T-helper 1 cell treated with Interleukin-12 subunit alpha and Interleukin-12 subunit beta and Interleukin-4 antibody, amounts not matched to agents 30 ng/mL and 1 ng/mL, for 36 hours (primary cell): ENCODE measurements around the gene ACSS2. TPM values are rescaled to one million over a fixed set of nuclear protein-coding genes. Genes with fewer than 3 reads are reported as not detected.
"Not testable (repeated sequence)": the region's sequence is repeated elsewhere in the genome, so short reads cannot be mapped to it uniquely, and the experiment has no call there.

Experiments used
- intact Hi-C: fragments of 100-400 bp; cut with micrococcal nuclease; formaldehyde crosslinking; loops from one replicate; pipeline ENCODE4 v1.15.1; 2024
- total RNA-seq: library from RNA; stranded (reverse); gene quantifications from 2 replicates; pipeline ENCODE4 v1.2.3, GENCODE V29; 2022

The ACSS2 gene
- total RNA-seq, 1 donor from 2014 or later: 52.2 TPM

DNA sequence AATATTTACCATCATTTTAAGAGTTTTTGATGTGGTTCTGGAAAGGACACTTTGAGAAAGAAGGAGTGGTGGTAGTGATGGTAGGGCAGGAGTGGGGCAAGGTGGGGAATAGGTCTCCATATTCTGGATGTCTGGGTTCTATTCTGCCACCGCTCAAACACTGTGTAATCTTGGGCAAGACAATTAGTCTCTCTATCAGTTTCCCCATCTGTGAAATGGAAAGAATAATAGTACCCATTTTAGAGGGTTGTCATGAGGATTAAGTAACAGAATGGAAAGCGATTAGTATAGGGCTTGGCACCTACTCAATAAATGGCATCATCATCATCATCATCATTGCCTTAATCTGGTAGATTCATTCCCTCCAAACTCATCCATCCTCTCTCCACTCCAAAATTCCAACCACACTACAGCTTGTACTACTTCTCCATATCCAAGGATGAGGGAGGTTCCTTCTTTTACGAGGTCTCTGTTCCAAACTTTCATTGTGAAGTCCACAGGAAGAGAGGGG lies 2.8 kb upstream of the ACSS2 start:
- intact Hi-C loops: loop anchor here (1.0 to 2.0 kb wide), 4 partner anchors 87 to 403 kb away; no protein-coding TSS in a partner anchor

GRCh38 chr20:34874094-34874654 lies 2.2 kb upstream of the ACSS2 start:
- intact Hi-C loops: loop anchor here (1.0 kb wide), 3 partner anchors 86 to 334 kb away; no protein-coding TSS in a partner anchor

- intact Hi-C loops: loop anchor here (1.0 to 5.0 kb wide), 16 partner anchors 15 to 1586 kb away; partner anchors contain the start of genes AHCY, E2F1, EDEM2 and EIF2S2
Observed at GRCh38 chr20:34875642-34876405, 588 bp upstream of the ACSS2 start.

DNA sequence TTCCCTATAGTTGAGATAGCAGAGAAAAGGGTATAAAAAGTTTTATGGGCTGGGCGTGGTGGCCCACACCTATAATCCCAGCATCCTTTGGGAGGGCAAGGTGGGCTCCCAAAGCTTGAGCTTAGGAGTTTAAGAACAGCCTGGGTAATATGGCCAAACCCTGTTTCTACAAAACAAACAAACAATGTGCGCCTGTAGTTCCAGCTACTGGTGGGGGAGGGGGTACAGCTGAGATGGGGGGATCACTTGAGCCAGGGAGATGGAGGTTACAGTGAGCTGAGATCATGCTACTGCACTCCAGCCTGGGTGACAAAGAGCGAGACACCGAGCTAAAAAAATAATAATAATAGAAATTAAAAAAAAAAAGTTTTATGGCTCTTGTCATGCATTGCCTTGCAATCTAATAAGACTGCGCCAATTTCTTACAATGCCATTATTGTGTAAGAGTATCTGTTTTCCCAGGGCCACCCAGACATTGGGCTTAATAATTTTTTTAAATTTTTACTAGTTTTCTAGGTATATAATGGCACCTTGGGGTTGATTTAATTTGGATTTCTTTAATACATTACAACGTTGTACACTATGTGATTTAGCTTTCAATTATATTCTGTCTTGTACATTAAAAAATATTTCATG lies 3.9 kb downstream of the ACSS2 start:
- intact Hi-C loops: no loop called here

GRCh38 chr20:34880971-34881370 lies 4.6 kb downstream of the ACSS2 start:
- intact Hi-C loops: not testable (repeated sequence)

DNA sequence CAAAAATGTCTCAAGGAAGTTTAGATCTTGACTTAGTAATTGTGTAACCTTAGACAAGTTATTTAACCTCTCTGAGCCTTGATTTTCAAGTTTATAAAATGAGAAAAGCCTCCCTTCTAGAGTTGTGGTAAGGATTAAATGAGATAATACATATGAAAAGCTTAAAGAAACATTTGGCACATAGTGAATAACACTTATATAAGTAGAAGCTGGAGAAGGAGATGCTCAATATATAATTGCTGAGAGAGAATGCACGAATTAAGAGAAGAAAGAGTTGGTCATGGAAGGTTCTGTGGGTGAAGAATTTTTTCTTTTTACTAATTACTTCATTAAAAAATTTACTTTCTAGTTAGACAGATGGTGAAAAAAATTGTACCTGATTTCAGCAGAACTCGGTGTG lies 5.3 kb downstream of the ACSS2 start:
- intact Hi-C loops: no loop called here

DNA sequence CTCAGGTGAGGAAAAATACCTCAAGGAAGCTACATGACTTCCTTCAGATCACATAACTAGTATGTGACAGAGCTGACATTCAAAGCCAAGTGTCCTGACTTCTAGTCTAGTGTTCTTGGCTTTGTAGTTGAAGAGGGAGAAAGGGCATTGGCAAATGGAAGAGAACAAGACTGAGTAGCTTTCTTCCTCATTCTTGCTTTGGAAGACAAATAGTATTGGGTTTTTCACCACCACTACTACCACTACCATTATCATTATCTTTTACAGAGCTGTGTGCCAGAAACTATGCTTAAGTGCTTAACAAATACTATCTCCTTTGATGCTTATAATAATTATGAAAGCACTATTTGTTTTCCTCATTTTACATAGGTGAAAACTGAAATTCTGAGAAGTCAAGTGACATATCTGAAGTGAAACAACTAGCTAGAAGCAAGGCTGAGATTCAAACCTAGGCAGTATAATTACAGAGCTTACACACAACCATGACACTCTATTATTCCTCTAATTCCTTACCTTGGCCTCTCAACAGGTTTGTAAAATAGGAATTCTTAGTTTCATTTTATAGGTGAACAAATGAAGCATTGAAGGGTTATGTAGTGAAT lies 6.8 kb downstream of the ACSS2 start:
- intact Hi-C loops: no loop called here

- intact Hi-C loops: no loop called here
Observed at GRCh38 chr20:34883809-34884208, 7.4 kb downstream of the ACSS2 start.

DNA sequence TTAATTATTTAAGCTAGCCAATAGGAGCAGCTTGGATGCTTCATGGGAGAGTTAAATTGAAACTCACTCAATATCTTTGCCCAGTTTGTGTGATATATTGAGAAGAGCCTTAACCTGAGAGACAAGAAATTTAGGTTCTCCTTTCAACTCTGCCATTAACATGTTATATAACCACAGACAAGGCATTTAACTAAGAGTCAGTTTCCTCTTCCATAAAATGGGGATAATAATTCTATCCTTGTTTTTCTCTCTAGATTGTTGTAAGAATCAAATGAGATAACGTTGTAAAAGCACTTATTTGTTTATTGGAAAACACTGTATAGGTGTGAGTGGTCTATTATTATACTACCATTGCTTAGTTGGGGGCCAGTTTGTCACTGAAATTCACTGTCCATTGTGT lies 7.8 kb downstream of the ACSS2 start:
- intact Hi-C loops: no loop called here

DNA sequence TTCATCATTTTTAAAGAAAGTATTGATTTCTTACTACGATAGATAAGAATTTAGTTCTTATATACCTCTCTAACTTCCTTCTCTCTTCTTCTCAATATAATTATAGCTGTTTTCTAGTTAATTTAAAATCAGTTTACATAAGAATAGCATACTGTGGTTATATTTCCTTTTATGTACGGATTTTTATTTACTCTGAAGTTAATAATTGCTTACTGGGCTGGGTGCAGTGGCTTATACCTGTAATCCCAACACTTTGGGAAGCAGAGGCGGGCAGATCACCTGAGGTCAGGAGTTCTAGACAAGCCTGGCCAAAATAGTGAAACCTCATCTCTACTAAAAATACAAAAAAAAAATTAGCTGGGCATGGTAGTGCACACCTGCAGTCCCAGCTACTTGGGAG lies 9.7 kb downstream of the ACSS2 start:
- intact Hi-C loops: no loop called here

GRCh38 chr20:34887023-34887422 lies 10.6 kb downstream of the ACSS2 start:
- intact Hi-C loops: no loop called here

- intact Hi-C loops: no loop called here
Observed at GRCh38 chr20:34888468-34888867, 12.1 kb downstream of the ACSS2 start.

DNA sequence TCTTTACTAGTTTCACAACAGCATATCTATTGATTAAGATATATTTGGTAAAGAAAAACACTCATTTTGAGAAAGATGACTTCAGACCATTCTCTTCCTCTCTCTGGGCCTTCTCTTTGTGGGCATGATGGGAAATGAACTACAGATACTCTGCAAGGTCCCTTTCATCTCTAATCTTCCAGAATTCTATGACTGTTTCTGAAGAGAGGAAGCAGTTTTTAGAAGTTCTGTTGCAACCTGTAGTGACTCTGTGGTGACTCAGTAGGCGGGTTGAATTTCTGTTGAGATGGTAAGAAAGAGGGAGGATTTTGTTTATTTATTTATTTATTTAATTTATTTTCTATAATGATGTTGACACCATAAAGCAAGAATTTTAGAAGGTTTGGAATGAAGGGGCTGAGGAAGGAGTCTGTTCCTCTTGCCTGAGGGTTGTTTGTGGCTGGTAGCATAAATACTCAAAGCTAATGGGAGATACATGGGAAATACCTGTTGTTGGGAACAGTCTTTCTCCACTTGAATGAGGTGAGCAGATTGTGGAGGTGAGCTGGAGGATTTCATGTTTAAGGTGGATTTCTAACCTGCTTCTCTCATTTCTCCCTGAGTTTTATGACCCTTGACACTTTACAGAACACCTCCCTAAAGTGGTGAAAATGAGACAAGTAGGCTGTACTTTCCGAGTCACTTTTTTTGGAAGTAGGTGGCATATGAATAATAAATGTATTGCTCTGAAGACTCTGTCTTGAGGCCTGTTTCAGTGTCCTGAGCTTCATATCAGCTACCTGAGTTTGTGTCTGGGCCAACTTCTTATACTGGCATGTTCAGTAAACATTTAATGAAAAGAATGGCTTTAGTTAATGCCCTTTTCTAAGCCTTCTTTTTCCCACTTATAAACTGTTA lies 15.0 kb downstream of the ACSS2 start:
- intact Hi-C loops: loop anchor here (1.0 to 5.0 kb wide), 3 partner anchors 15 to 66 kb away; partner anchors contain the start of genes ACSS2, GSS and MYH7B

GRCh38 chr20:34892671-34893070 lies 16.3 kb downstream of the ACSS2 start:
- intact Hi-C loops: loop anchor here (5.0 kb wide), 1 partner anchor 65 kb away; the partner anchor contains the start of genes GSS and MYH7B

GRCh38 chr20:34894723-34895122 lies 18.3 kb downstream of the ACSS2 start:
- intact Hi-C loops: loop anchor here (5.0 kb wide), 1 partner anchor 63 kb away; the partner anchor contains the start of genes GSS and MYH7B

GRCh38 chr20:34895465-34895864 lies 19.1 kb downstream of the ACSS2 start:
- intact Hi-C loops: no loop called here

- intact Hi-C loops: no loop called here
Observed at GRCh38 chr20:34896086-34896621, 19.7 kb downstream of the ACSS2 start.

DNA sequence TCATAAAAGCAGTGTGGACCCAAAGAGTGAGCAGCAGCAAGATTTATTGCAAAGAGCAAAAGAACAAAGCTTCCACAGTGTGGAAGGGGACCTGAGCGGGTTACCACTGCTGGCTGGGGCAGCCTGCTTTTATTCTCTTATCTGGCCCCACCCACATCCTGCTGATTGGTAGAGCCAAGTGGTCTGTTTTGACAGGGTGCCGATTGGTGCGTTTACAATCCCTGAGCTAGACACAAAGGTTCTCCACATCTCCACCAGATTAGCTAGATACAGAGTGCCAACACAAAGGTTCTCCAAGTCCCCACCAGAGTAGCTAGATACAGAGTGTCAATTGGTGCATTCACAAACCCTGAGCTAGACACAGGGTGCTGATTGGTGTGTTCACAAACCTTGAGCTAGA lies 21.7 kb downstream of the ACSS2 start:
- intact Hi-C loops: not testable (repeated sequence)

- intact Hi-C loops: not testable (repeated sequence)
Observed at GRCh38 chr20:34898731-34899130, 22.3 kb downstream of the ACSS2 start.

- intact Hi-C loops: no loop called here
Observed at GRCh38 chr20:34904202-34904621, 27.8 kb downstream of the ACSS2 start.
